Vagina (tissue), 2 donors: Measurements from ENCODE around the gene TBC1D10B. TPM values are rescaled to one million over a fixed set of nuclear protein-coding genes. Genes with fewer than 3 reads are reported as not detected.

Source experiments
- DNase-seq, 2 donors: peaks; one replicate each; pipeline ENCODE4 v3.0.0-alpha.2; 2017; ENCODE audit errors: extremely low spot score in 2 of 2
- H3K27ac ChIP-seq: fragments of 200-600 bp; sonication (generic); one replicate; pipeline ENCODE4 v1.5.1; 2019
- H3K27me3 ChIP-seq: fragments of 200-600 bp; sonication (generic); one replicate; pipeline ENCODE4 v1.5.1; 2019
- H3K36me3 ChIP-seq, 2 donors: fragments of 200-600 bp; sonication (generic); one replicate each; pipeline ENCODE4 v1.5.1; 2017 to 2019
- H3K4me1 ChIP-seq: fragments of 200-600 bp; sonication (generic); one replicate; pipeline ENCODE4 v1.5.1; 2019
- H3K4me3 ChIP-seq, 2 donors: fragments of 200-600 bp; sonication (generic); 1 replicate in 1 of 2; 2 replicates in 1 of 2; pipeline ENCODE4 v1.5.1; 2016 to 2019
- H3K9me3 ChIP-seq: fragments of 200-600 bp; sonication (generic); one replicate; pipeline ENCODE4 v1.5.1; 2019
- CTCF ChIP-seq, 3 experiments: fragments of 450-650 bp in 2 of 3; fragments of 200-600 bp in 1 of 3; sonication (generic) in 1 of 3; IDR thresholded peaks; one replicate each; pipeline ENCODE4 v1.5.1; 2017 to 2019; ENCODE audit warnings: antibody characterized with exemption in 3 of 3, mild to moderate bottlenecking in 2 of 3, moderate library complexity in 2 of 3
- POLR2A ChIP-seq, 2 donors: fragments of 450-650 bp; IDR thresholded peaks; one replicate each; pipeline ENCODE4 v1.6.1; 2017; ENCODE audit warnings: antibody characterized with exemption in 2 of 2, mild to moderate bottlenecking in 2 of 2, moderate library complexity in 2 of 2
- POLR2AphosphoS5 ChIP-seq, 2 donors: sonication (generic); formaldehyde crosslinking; IDR thresholded peaks; one replicate each; pipeline ENCODE4 v1.9.0; 2017; ENCODE audit warnings: antibody characterized with exemption in 2 of 2, mild to moderate bottlenecking in 2 of 2, low read depth in 1 of 2; ENCODE audit not compliant: insufficient read depth in 1 of 2
- intact Hi-C: fragments of 100-400 bp; cut with DNase I; formaldehyde crosslinking; loops from one replicate; pipeline ENCODE4 v1.15.1; 2023
- total RNA-seq: library from RNA; depleted of rRNA; stranded (reverse); fragments of >200 nt; gene quantifications from one replicate; pipeline ENCODE4 v1.2.3, GENCODE V29; 2016

TBC1D10B gene
- total RNA-seq, 1 donor from 2014 or later: 42.2 TPM

GRCh38 chr16:30379158-30379783 is 9.0 kb upstream of the TBC1D10B start:
- Histone ChIP-seq H3K27me3 (no peaks in the 10 kb centered on the region), H3K36me3 (no peaks in the 10 kb centered on the region), H3K9me3 (no peaks in the 10 kb centered on the region), H3K4me3 (peak overlapping the region; percentile 75 to 81), H3K27ac (peak overlapping the region; percentile 99), H3K4me1 (peaks cover 32% of the 10 kb centered on the region)
- intact Hi-C loops: loop anchor here (5.0 to 10.0 kb wide), 2 partner anchors 572 to 1496 kb away; partner anchors contain the start of genes MAZ and ZNF267
- DNase-seq: no peak
- TF ChIP-seq CTCF (IDR thresholded peaks at IDR 0.05): no peak
- no peak for TF ChIP-seq POLR2AphosphoS5 (IDR thresholded peaks at IDR 0.05; ENCODE audit: insufficient read depth in 1 of 2, low read depth in 1 of 2)
- no peak for TF ChIP-seq POLR2A (IDR thresholded peaks at IDR 0.05)

GRCh38 chr16:30378236-30379157 is 8.2 kb upstream of the TBC1D10B start:
- DNase-seq: peak; percentile 91 to 99
- Histone ChIP-seq H3K9me3 (no peaks in the 10 kb centered on the region), H3K4me3 (peak overlapping the region; percentile 75 to 81), H3K27ac (peak overlapping the region; percentile 99), H3K36me3 (no peaks in the 10 kb centered on the region), H3K4me1 (peaks cover 32% of the 10 kb centered on the region), H3K27me3 (no peaks in the 10 kb centered on the region)
- TF ChIP-seq POLR2A (IDR thresholded peaks at IDR 0.05) (peak in 1 of 2 donors; percentile 68), POLR2AphosphoS5 (IDR thresholded peaks at IDR 0.05; ENCODE audit: insufficient read depth in 1 of 2, low read depth in 1 of 2) (peak; percentile 42 to 92), CTCF (IDR thresholded peaks at IDR 0.05) (no peak)
- intact Hi-C loops: loop anchor here (5.0 to 10.0 kb wide), 2 partner anchors 571 to 1496 kb away; partner anchors contain the start of genes MAZ and ZNF267

- TF ChIP-seq POLR2A (IDR thresholded peaks at IDR 0.05) (peak in 1 of 2 donors; percentile 38), CTCF (IDR thresholded peaks at IDR 0.05) (no peak), POLR2AphosphoS5 (IDR thresholded peaks at IDR 0.05; ENCODE audit: insufficient read depth in 1 of 2, low read depth in 1 of 2) (peak in 1 of 2 donors; percentile 99)
- Histone ChIP-seq H3K4me1 (peaks cover 32% of the 10 kb centered on the region), H3K27ac (peak overlapping the region; percentile 99), H3K36me3 (no peaks in the 10 kb centered on the region), H3K4me3 (peak overlapping the region; percentile 75 to 81), H3K9me3 (no peaks in the 10 kb centered on the region), H3K27me3 (no peaks in the 10 kb centered on the region)
- DNase-seq: peak in 1 of 2 donors; percentile 99
- intact Hi-C loops: loop anchor here (5.0 to 10.0 kb wide), 2 partner anchors 571 to 1497 kb away; partner anchors contain the start of genes MAZ and ZNF267
Measured at GRCh38 chr16:30377812-30378235, 7.5 kb upstream of the TBC1D10B start.

GRCh38 chr16:30377050-30377811 is 6.9 kb upstream of the TBC1D10B start:
- peaks cover 32% of the 10 kb centered on the region for H3K4me1 ChIP-seq
- peak overlapping the region; percentile 99 for H3K27ac ChIP-seq
- H3K27me3 ChIP-seq: no peaks in the 10 kb centered on the region
- no peaks in the 10 kb centered on the region for H3K9me3 ChIP-seq
- peak; percentile 89 to 95 for DNase-seq
- intact Hi-C loops: loop anchor here (5.0 to 10.0 kb wide), 2 partner anchors 570 to 1498 kb away; partner anchors contain the start of genes MAZ and ZNF267
- no peaks in the 10 kb centered on the region for H3K36me3 ChIP-seq
- TF ChIP-seq POLR2AphosphoS5 (IDR thresholded peaks at IDR 0.05; ENCODE audit: insufficient read depth in 1 of 2, low read depth in 1 of 2): no peak
- TF ChIP-seq CTCF (IDR thresholded peaks at IDR 0.05): no peak
- no peak for TF ChIP-seq POLR2A (IDR thresholded peaks at IDR 0.05)
- peak overlapping the region; percentile 75 to 81 for H3K4me3 ChIP-seq
